MM.1S (cell line): ENCODE results near the gene INSRR.

Source experiments
- CTCF ChIP-seq: fragments of 300-600 bp; sonication (generic); IDR thresholded peaks from 2 replicates; pipeline ENCODE4 v1.5.1; 2016; ENCODE audit warnings: antibody characterized with exemption, low read length, mixed read lengths
- EZH2 ChIP-seq: fragments of 300-600 bp; sonication (generic); optimal IDR thresholded peaks from 2 replicates; pipeline ENCODE3; 2017; ENCODE audit warnings: low read depth, mild to moderate bottlenecking, antibody characterized with exemption, low read length, mixed read lengths

- TF ChIP-seq CTCF (no peak), EZH2 (no peak)
Measured at GRCh38 chr1:156844102-156844501, 14.8 kb downstream of the INSRR start.
